Activated CD4-positive, alpha-beta memory T cell treated with anti-CD3 and anti-CD28 coated beads for 36 hours (primary cell): ENCODE data around the gene SLC17A5. TPM values are rescaled to one million over a fixed set of nuclear protein-coding genes. Genes with fewer than 3 reads are reported as not detected.
"Not testable (repeated sequence)": the region's sequence is repeated elsewhere in the genome, so short reads cannot be mapped to it uniquely, and the experiment has no call there.

ENCODE experiments used
- CTCF ChIA-PET: fragments of 350-600 bp; sonication (Branson Sonifier 250); formaldehyde crosslinking; loops from one replicate; lab custom pipeline; 2021; ENCODE audit warnings: antibody characterized with exemption, inconsistent platforms; lab: Charles Lee
- POLR2A ChIA-PET: fragments of 350-600 bp; sonication (Branson Sonifier 250); formaldehyde crosslinking; loops from one replicate; lab custom pipeline; 2021; ENCODE audit warnings: antibody characterized with exemption; lab: Charles Lee
- DNase-seq: peaks from one replicate; pipeline ENCODE4 v3.0.0-alpha.2; 2020
- H3K27ac Mint-ChIP-seq: one replicate; pipeline ENCODE4 v1.8.0; 2021; ENCODE audit warnings: mixed read lengths
- H3K27me3 Mint-ChIP-seq: one replicate; pipeline ENCODE4 v1.8.0; 2021; ENCODE audit warnings: mixed read lengths
- H3K36me3 Mint-ChIP-seq: one replicate; pipeline ENCODE4 v1.8.0; 2021; ENCODE audit warnings: mixed read lengths
- H3K4me1 Mint-ChIP-seq: one replicate; pipeline ENCODE4 v1.8.0; 2021; ENCODE audit warnings: low read depth, mixed read lengths
- H3K4me3 Mint-ChIP-seq: one replicate; pipeline ENCODE4 v1.8.0; 2021; ENCODE audit warnings: mild to moderate bottlenecking, mixed read lengths
- H3K9me3 Mint-ChIP-seq: one replicate; pipeline ENCODE4 v1.8.0; 2021; ENCODE audit warnings: mixed read lengths
- intact Hi-C: fragments of 100-400 bp; cut with micrococcal nuclease; formaldehyde crosslinking; loops from one replicate; pipeline ENCODE4 v1.15.1; 2023
- total RNA-seq, 2 experiments: library from RNA; stranded (reverse); gene quantifications; one replicate each; pipeline ENCODE4 v1.2.3, GENCODE V29; 2021

The SLC17A5 gene
- total RNA-seq, 2 experiments from 2014 or later = 5.1 to 5.4 TPM

- no peak overlapping the region for H3K4me3 Mint-ChIP-seq
- ChIA-PET POLR2A (no interaction called here), CTCF (interaction anchor here (0.6 to 3.0 kb wide), 3 partner anchors 12 to 75 kb away, joined by 4 to 11 read pairs (median 4); no protein-coding TSS in a partner anchor)
- no peak for DNase-seq
- no peak overlapping the region for H3K27ac Mint-ChIP-seq
- H3K4me1 Mint-ChIP-seq = peaks cover 6% of the 10 kb centered on the region
- intact Hi-C loops = no loop called here
- H3K9me3 Mint-ChIP-seq = peaks cover 5% of the 10 kb centered on the region
- peaks cover 20% of the 10 kb centered on the region for H3K27me3 Mint-ChIP-seq
- peaks cover 3% of the 10 kb centered on the region for H3K36me3 Mint-ChIP-seq
Observed at GRCh38 chr6:73688351-73688750, 34.6 kb upstream of the SLC17A5 start.

DNA sequence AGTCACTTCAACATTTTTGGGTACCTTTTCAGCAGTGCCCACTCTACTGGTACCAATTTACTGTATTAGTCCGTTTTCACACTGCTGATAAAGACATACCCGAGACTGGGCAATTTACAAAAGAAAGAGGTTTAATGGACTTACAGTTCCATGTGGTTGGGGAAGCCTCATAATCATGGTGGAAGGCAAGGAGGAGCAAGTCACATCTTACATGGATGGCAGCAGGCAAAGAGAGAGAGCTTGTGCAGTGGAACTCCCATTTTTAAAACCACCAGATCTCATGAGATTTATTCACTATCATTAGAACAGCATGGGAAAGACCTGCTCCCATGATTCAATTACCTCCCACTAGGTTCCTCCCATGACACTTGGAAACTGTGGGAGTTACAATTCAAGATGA lies 29.8 kb upstream of the SLC17A5 start:
- H3K4me1 Mint-ChIP-seq, H3K36me3 Mint-ChIP-seq, H3K4me3 Mint-ChIP-seq, intact Hi-C loops, POLR2A ChIA-PET, H3K27ac Mint-ChIP-seq, DNase-seq, H3K27me3 Mint-ChIP-seq: not testable (repeated sequence)
- CTCF ChIA-PET = interaction anchor here (1.4 to 1.6 kb wide), 2 partner anchors 7 to 49 kb away, joined by 4 to 6 read pairs; no protein-coding TSS in a partner anchor
- peaks cover 14% of the 10 kb centered on the region for H3K9me3 Mint-ChIP-seq

- POLR2A ChIA-PET = no interaction called here
Observed at GRCh38 chr6:73680289-73680918, 26.6 kb upstream of the SLC17A5 start.

DNA sequence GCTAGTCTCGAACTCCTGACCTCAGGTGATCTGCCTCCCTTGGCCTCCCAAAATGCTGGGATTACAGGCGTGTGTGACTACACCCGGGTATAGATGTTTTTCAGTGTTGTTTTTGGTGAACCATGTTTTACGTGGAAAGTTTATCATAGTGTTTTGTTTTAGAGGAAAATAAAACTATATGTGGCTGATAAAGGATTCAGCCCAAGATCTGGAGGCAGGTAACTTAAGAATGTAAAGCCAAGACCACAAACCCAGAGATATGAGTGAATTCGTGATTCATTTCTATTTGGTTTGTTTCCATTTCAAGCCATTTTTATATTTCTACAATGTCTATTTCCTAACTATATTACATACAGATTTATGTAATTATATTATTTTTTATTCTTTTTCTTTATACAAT lies 26.1 kb upstream of the SLC17A5 start:
- H3K4me1 Mint-ChIP-seq, H3K36me3 Mint-ChIP-seq, H3K27me3 Mint-ChIP-seq, H3K27ac Mint-ChIP-seq, POLR2A ChIA-PET, H3K4me3 Mint-ChIP-seq, DNase-seq: not testable (repeated sequence)
- CTCF ChIA-PET = interaction anchor here (1.3 to 2.9 kb wide), 2 partner anchors 54 to 1529 kb away, joined by 3 to 8 read pairs; no protein-coding TSS in a partner anchor
- intact Hi-C loops = loop anchor here (5.0 to 10.0 kb wide), 2 partner anchors 175 to 1527 kb away; partner anchors contain the start of gene COL12A1
- H3K9me3 Mint-ChIP-seq = peaks cover 14% of the 10 kb centered on the region

More at GRCh38 chr6:73680289-73680918, 26.6 kb upstream of the SLC17A5 start:
- H3K4me1 Mint-ChIP-seq = peaks cover under 1% of the 10 kb centered on the region
- no peaks in the 10 kb centered on the region for H3K36me3 Mint-ChIP-seq
- no peak overlapping the region for H3K27ac Mint-ChIP-seq
- CTCF ChIA-PET = interaction anchor here (1.3 to 2.9 kb wide), 2 partner anchors 53 to 1529 kb away, joined by 3 to 8 read pairs; no protein-coding TSS in a partner anchor
- intact Hi-C loops = no loop called here
- H3K9me3 Mint-ChIP-seq = peaks cover 14% of the 10 kb centered on the region
- H3K4me3 Mint-ChIP-seq = no peak overlapping the region
- no peak for DNase-seq
- peaks cover 6% of the 10 kb centered on the region for H3K27me3 Mint-ChIP-seq

DNA sequence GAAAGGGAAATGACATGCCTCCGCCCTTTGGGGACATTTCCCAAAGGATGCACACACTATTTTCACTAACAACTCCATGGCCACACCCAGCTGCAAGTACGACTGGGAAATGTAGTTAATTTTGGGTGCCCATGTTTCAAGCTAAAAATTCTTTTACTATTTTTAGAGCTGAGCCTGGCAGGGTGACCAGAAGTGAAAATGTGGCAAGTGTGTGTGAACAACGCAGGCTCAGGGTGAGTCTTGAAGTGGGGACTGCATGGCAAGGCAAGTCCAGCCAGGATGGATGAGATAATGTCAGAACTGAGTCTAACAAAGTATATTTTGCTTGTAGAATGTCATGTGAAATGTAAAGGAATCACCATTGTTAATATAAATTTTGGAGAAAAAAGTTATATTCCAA lies 25.2 kb upstream of the SLC17A5 start:
- intact Hi-C loops = loop anchor here (5.0 to 10.0 kb wide), 2 partner anchors 176 to 1528 kb away; partner anchors contain the start of gene COL12A1
- CTCF ChIA-PET = interaction anchor here (1.0 to 7.9 kb wide), 3 partner anchors 12 to 59 kb away, joined by 4 to 174 read pairs (median 41); no protein-coding TSS in a partner anchor
- peaks cover 6% of the 10 kb centered on the region for H3K27me3 Mint-ChIP-seq

DNA sequence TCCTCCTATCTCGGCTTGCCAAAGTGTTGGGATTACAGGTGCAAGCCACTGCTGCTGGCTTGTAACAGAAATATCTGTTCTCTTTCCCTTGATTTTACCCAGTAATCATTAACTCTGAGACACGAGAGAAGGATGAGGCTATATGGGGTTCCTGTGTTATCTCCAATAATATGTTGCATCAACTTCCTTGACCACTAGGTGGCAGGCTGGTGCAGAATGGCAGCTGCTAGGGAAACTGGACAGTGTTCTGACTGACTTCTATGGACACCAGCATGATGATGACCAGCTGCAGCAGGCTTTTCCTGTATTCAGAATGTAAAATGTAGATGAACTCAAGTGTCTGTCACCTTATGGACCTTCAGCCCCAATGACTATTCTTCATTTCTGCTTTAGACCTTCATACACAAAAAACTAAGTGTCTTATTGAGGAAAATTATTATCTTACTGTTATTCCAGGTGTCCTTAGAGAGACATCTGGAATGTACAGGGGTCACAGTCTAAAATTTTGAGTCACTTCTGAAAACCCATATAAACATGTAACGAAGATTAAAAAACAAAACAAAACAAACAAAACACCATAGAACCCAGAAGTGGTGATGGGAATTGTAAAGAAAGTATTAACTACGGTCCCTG lies 21.8 kb upstream of the SLC17A5 start:
- Mint-ChIP-seq H3K36me3 (no peaks in the 10 kb centered on the region), H3K27me3 (peaks cover 8% of the 10 kb centered on the region), H3K4me1 (peaks cover 2% of the 10 kb centered on the region), H3K27ac (no peak overlapping the region), H3K9me3 (no peaks in the 10 kb centered on the region), H3K4me3 (no peak overlapping the region)
- ChIA-PET CTCF (interaction anchor here (0.6 to 7.9 kb wide), 17 partner anchors 9 to 1534 kb away, joined by 3 to 174 read pairs (median 6); partner anchors contain the start of gene SLC17A5), POLR2A (no interaction called here)
- peak; percentile 76 for DNase-seq
- intact Hi-C loops = loop anchor here (1.0 to 10.0 kb wide), 3 partner anchors 58 to 1532 kb away; partner anchors contain the start of gene COL12A1

More for the DNA sequence above, 25.2 kb upstream of the SLC17A5 start:
- Mint-ChIP-seq H3K4me1 (peaks cover 2% of the 10 kb centered on the region), H3K4me3 (no peak overlapping the region), H3K9me3 (peaks cover 14% of the 10 kb centered on the region), H3K36me3 (no peaks in the 10 kb centered on the region), H3K27ac (no peak overlapping the region)
- DNase-seq = no peak
- POLR2A ChIA-PET = no interaction called here

GRCh38 chr6:73671911-73672685 lies 18.3 kb upstream of the SLC17A5 start:
- Mint-ChIP-seq H3K36me3 (no peaks in the 10 kb centered on the region), H3K4me3 (no peak overlapping the region), H3K9me3 (no peaks in the 10 kb centered on the region), H3K4me1 (peaks cover 2% of the 10 kb centered on the region), H3K27me3 (peaks cover 11% of the 10 kb centered on the region), H3K27ac (no peak overlapping the region)
- intact Hi-C loops = loop anchor here (10.0 kb wide), 1 partner anchor 183 kb away; no protein-coding TSS in a partner anchor
- POLR2A ChIA-PET = no interaction called here
- no peak for DNase-seq
- CTCF ChIA-PET = interaction anchor here (0.7 to 7.9 kb wide), 4 partner anchors 20 to 1538 kb away, joined by 3 to 174 read pairs (median 5); no protein-coding TSS in a partner anchor

GRCh38 chr6:73669005-73669404 lies 15.2 kb upstream of the SLC17A5 start:
- intact Hi-C loops = no loop called here
- CTCF ChIA-PET = interaction anchor here (0.7 to 1.0 kb wide), 2 partner anchors 64 to 1540 kb away, joined by 3 read pairs; no protein-coding TSS in a partner anchor
- peaks cover 16% of the 10 kb centered on the region for H3K27me3 Mint-ChIP-seq

DNA sequence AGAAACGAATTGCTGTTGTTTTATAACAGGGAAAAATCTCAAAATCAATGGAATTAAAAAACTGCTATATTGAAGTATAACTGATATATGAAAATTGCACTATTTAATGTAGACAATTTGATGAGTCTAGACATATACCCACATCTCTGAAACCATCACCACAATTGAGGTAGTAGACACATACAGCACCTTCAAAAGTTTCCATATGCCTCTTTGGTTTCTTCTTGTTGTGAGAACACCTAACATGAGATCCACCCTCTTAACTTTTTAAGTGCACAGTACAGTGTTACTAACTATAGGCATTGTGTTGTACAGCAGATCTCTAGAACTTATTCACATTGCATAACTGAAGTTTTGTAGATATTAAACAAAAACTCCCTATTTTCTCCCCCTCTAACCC lies 14.0 kb upstream of the SLC17A5 start:
- no peak for DNase-seq
- POLR2A ChIA-PET = no interaction called here
- CTCF ChIA-PET = interaction anchor here (0.7 to 3.3 kb wide), 2 partner anchors 8 to 88 kb away, joined by 3 to 18 read pairs; no protein-coding TSS in a partner anchor
- Mint-ChIP-seq H3K36me3 (no peaks in the 10 kb centered on the region), H3K4me1 (peaks cover 4% of the 10 kb centered on the region), H3K27ac (no peak overlapping the region), H3K9me3 (no peaks in the 10 kb centered on the region), H3K4me3 (no peak overlapping the region), H3K27me3 (peaks cover 19% of the 10 kb centered on the region)
- intact Hi-C loops = no loop called here

More at GRCh38 chr6:73669005-73669404, 15.2 kb upstream of the SLC17A5 start:
- H3K9me3 Mint-ChIP-seq = no peaks in the 10 kb centered on the region
- no peak overlapping the region for H3K27ac Mint-ChIP-seq
- POLR2A ChIA-PET = no interaction called here
- H3K4me1 Mint-ChIP-seq = peaks cover 4% of the 10 kb centered on the region
- no peak overlapping the region for H3K4me3 Mint-ChIP-seq
- DNase-seq = no peak
- no peaks in the 10 kb centered on the region for H3K36me3 Mint-ChIP-seq

GRCh38 chr6:73666393-73666792 lies 12.6 kb upstream of the SLC17A5 start:
- peaks cover 16% of the 10 kb centered on the region for H3K27me3 Mint-ChIP-seq
- no peak overlapping the region for H3K27ac Mint-ChIP-seq
- ChIA-PET POLR2A (no interaction called here), CTCF (interaction anchor here (3.3 kb wide), 1 partner anchor 9 kb away, joined by 18 read pairs; no protein-coding TSS in a partner anchor)
- H3K4me1 Mint-ChIP-seq = peaks cover 4% of the 10 kb centered on the region
- intact Hi-C loops = no loop called here
- no peak overlapping the region for H3K4me3 Mint-ChIP-seq
- DNase-seq = no peak
- no peaks in the 10 kb centered on the region for H3K36me3 Mint-ChIP-seq
- no peaks in the 10 kb centered on the region for H3K9me3 Mint-ChIP-seq

DNA sequence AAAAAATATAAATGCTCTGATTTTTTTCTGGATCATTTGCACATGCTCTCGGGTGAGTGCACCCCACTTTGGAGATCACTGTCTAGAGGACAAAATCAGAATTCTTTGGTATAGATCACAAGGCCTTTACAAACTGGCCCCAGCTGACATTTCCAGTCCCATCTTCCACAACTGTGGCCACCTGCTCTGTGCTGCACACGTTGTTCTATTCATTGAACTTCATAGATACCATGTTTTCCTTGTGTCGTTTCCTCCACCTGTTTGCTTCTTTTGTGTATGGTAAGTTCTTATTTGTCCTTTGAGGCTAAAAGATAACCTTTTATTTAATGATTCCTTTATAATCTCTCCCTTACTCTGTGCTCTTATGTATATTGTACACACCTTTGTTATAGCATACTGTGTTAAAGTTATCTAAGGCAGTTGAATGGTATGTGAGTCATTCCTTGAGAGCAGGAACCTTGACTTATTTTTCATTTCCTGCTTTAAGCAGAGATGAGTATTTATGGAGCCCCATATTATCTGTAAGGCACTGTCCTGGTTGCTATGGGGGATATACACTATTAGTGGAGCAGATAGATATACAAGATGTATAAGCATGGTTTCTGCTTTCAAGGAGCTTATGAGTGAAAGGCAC lies 12.0 kb upstream of the SLC17A5 start:
- peaks cover 16% of the 10 kb centered on the region for H3K27me3 Mint-ChIP-seq
- no peak overlapping the region for H3K27ac Mint-ChIP-seq
- ChIA-PET CTCF (interaction anchor here (3.3 kb wide), 1 partner anchor 10 kb away, joined by 18 read pairs; no protein-coding TSS in a partner anchor), POLR2A (no interaction called here)
- H3K36me3 Mint-ChIP-seq = no peaks in the 10 kb centered on the region
- no peak for DNase-seq
- H3K4me1 Mint-ChIP-seq = peaks cover 4% of the 10 kb centered on the region
- no peak overlapping the region for H3K4me3 Mint-ChIP-seq
- H3K9me3 Mint-ChIP-seq = no peaks in the 10 kb centered on the region
- intact Hi-C loops = no loop called here
